Measurements from ENCODE around the gene AMIGO1. TPM values are rescaled to one million over a fixed set of nuclear protein-coding genes. Genes with fewer than 3 reads are reported as not detected.

The AMIGO1 gene
- total and polyA plus RNA-seq, 2 of the 8 experiments (the other 6 are each of a cell fraction or from before 2014, with no cell fraction given), result 1.5 to 2.7 TPM

GRCh38 chr1:109502364-109502851 is 7.1 kb downstream of the AMIGO1 start (continued):
- TF ChIP-seq KDM4A (IDR thresholded peaks at IDR 0.05; ENCODE audit: low read depth, low read length, severe bottlenecking) (no peak), TCF12 (IDR thresholded peaks at IDR 0.05; ENCODE audit: low read depth, low read length) (no peak), ATF2 (IDR thresholded peaks at IDR 0.05; ENCODE audit: low read length) (no peak)
